NCI-H524 treated with DMSO at 0.1 percent for 48 hours (cell line): ENCODE measurements around the gene ITGB7.

ENCODE experiments used
- DNase-seq: peaks from one replicate; lab custom pipeline; 2025; lab: John Stamatoyannopoulos, UW

ITGB7 gene

GRCh38 chr12:53207042-53207441 lies at the start of gene ITGB7:
Gene ITGB7 (minus strand): TSS chr12:53207251. CDS start chr12:53200443, 6,808 bp downstream.
- no peak for DNase-seq

- DNase-seq, result no peak
Measured at GRCh38 chr12:53255996-53256395, 48.9 kb upstream of the ITGB7 start.

GRCh38 chr12:53254816-53255545 lies 47.9 kb upstream of the ITGB7 start:
- no peak for DNase-seq

- no peak for DNase-seq
Measured at GRCh38 chr12:53253298-53253697, 46.2 kb upstream of the ITGB7 start.

GRCh38 chr12:53252349-53252916 lies 45.4 kb upstream of the ITGB7 start:
- DNase-seq, result no peak

GRCh38 chr12:53251477-53252348 lies 44.7 kb upstream of the ITGB7 start:
- DNase-seq, result peak; percentile 20

- no peak for DNase-seq
Measured at GRCh38 chr12:53245286-53245685, 38.2 kb upstream of the ITGB7 start.

- DNase-seq, result no peak
Measured at GRCh38 chr12:53244337-53244736, 37.3 kb upstream of the ITGB7 start.

GRCh38 chr12:53241623-53242412 lies 34.8 kb upstream of the ITGB7 start:
- no peak for DNase-seq

GRCh38 chr12:53239643-53240258 lies 32.7 kb upstream of the ITGB7 start:
- DNase-seq, result no peak

GRCh38 chr12:53236443-53237111 lies 29.5 kb upstream of the ITGB7 start:
- DNase-seq, result no peak

- DNase-seq, result no peak
Measured at GRCh38 chr12:53235742-53236442, 28.8 kb upstream of the ITGB7 start.

GRCh38 chr12:53235164-53235563 lies 28.1 kb upstream of the ITGB7 start:
- no peak for DNase-seq

- no peak for DNase-seq
Measured at GRCh38 chr12:53234271-53234914, 27.3 kb upstream of the ITGB7 start.

- DNase-seq, result no peak
Measured at GRCh38 chr12:53233671-53234121, 26.6 kb upstream of the ITGB7 start.

- DNase-seq, result no peak
Measured at GRCh38 chr12:53232646-53233461, 25.8 kb upstream of the ITGB7 start.

GRCh38 chr12:53231921-53232645 lies 25.0 kb upstream of the ITGB7 start, which contains the start of gene RARG:
Gene RARG (minus strand): TSS chr12:53232209. CDS start chr12:53227545, 4,664 bp downstream.
- no peak for DNase-seq

- no peak for DNase-seq
Measured at GRCh38 chr12:53231671-53231920, 24.5 kb upstream of the ITGB7 start.
